OCI-LY7 (cell line): Measurements from ENCODE around the gene ADGRD2.

Experiments
- CTCF ChIP-seq: fragments of 200-600 bp; sonication (generic); conservative IDR thresholded peaks from 2 replicates; pipeline ENCODE4 v1.5.1; 2014; ENCODE audit warnings: mild to moderate bottlenecking, antibody characterized with exemption, low read length, moderate library complexity, mixed read lengths
- EZH2phosphoT487 ChIP-seq: fragments of 200-600 bp; sonication (generic); IDR thresholded peaks from 2 replicates; pipeline ENCODE4 v1.6.1; 2018; ENCODE audit warnings: low read depth, borderline replicate concordance, mild to moderate bottlenecking, mixed run types, antibody characterized with exemption, low read length, moderate library complexity, mixed read lengths

- TF ChIP-seq CTCF (no peak), EZH2phosphoT487 (no peak)
Observed at GRCh38 chr9:124426361-124426760, 23.9 kb upstream of the ADGRD2 start.
